GM12878 (cell line): ENCODE data around the gene DOCK2. TPM values are rescaled to one million over a fixed set of nuclear protein-coding genes. Genes with fewer than 3 reads are reported as not detected.

ENCODE experiments used
- ATAC-seq: fragments of 200-7000 bp; cut with Tn5 transposase; 3 replicates; pipeline ENCODE4 v1.9.1; 2020; ENCODE audit warnings: mild to moderate bottlenecking, moderate library complexity
- BruUV-seq: library from RNA; stranded (reverse); fragments of 400-500 nt; replicated peaks from 2 replicates; lab custom pipeline; 2021; lab: Mats Ljungman, UMichigan
- CTCF ChIA-PET: fragments of 300-600 bp; sonication (Branson Sonifier 250); formaldehyde crosslinking; extraction: SDS; loops from one replicate; lab custom pipeline; 2021; ENCODE audit warnings: inconsistent platforms; lab: Yijun Ruan, JAX
- POLR2A ChIA-PET: fragments of 350-600 bp; formaldehyde crosslinking; extraction: SDS; loops from one replicate; lab custom pipeline; 2021; ENCODE audit warnings: inconsistent platforms; lab: Charles Lee
- RAD21 ChIA-PET: fragments of 300-600 bp; sonication (Branson Sonifier 250); formaldehyde crosslinking; loops from one replicate; lab custom pipeline; 2023; ENCODE audit warnings: antibody characterized with exemption; ENCODE audit not compliant: unreplicated experiment; lab: Charles Lee
- SMC1A ChIA-PET: fragments of 300-600 bp; sonication (Branson Sonifier 250); formaldehyde crosslinking; loops from one replicate; lab custom pipeline; 2023; ENCODE audit not compliant: unreplicated experiment, uncharacterized antibody; lab: Charles Lee
- DNase-seq: peaks from one replicate; pipeline ENCODE4 v3.0.0-alpha.2; 2011; ENCODE audit warnings: low read depth, low spot score
- FAIRE-seq: peaks from 3 replicates; lab custom pipeline; 2011; peaks lifted over from hg19 to GRCh38; lab: Jason Lieb, UNC
- H2AFZ ChIP-seq: 2 replicates; pipeline ENCODE4 v1.6.0; 2011; ENCODE audit warnings: low read depth, low read length, control low read depth; ENCODE audit not compliant: control insufficient read depth
- H3K27ac ChIP-seq: 2 replicates; pipeline ENCODE4 v1.5.1; 2011; ENCODE audit warnings: control low read depth; ENCODE audit not compliant: control insufficient read depth, insufficient read depth
- H3K27me3 ChIP-seq, 2 experiments: replicated peaks in 1 of 2; 2 replicates each; pipeline versions ENCODE4 v1.6.0 to v1.6.1; 2011; ENCODE audit warnings: low read length in 1 of 2; ENCODE audit not compliant: control insufficient read depth in 2 of 2, insufficient read depth in 2 of 2
- H3K36me3 ChIP-seq, 2 experiments: 2 replicates each; pipeline ENCODE4 v1.5.1; 2011; ENCODE audit warnings: low read length in 1 of 2; ENCODE audit not compliant: control insufficient read depth in 2 of 2, insufficient read depth in 2 of 2
- H3K4me1 ChIP-seq: 2 replicates; pipeline ENCODE4 v1.6.1; 2011; ENCODE audit warnings: mild to moderate bottlenecking, low read length, moderate library complexity, mixed read lengths; ENCODE audit not compliant: control insufficient read depth, insufficient read depth
- H3K4me2 ChIP-seq: 2 replicates; pipeline ENCODE4 v1.6.0; 2011; ENCODE audit warnings: control low read depth; ENCODE audit not compliant: control insufficient read depth, insufficient read depth
- H3K4me3 ChIP-seq: fragments of 200-600 bp; sonication (generic); 2 replicates; pipeline ENCODE4 v1.5.1; 2016
- H3K79me2 ChIP-seq: 2 replicates; pipeline ENCODE4 v1.6.0; 2011; ENCODE audit warnings: low read length; ENCODE audit not compliant: control insufficient read depth, insufficient read depth
- H3K9ac ChIP-seq: 2 replicates; pipeline ENCODE4 v1.8.0; 2011; ENCODE audit warnings: low read length, control low read depth, mixed read lengths; ENCODE audit not compliant: control insufficient read depth, insufficient read depth
- H3K9me3 ChIP-seq: replicated peaks from 3 replicates; pipeline ENCODE4 v1.5.1; 2011; ENCODE audit warnings: mild to moderate bottlenecking, low read length; ENCODE audit not compliant: control insufficient read depth, insufficient read depth
- H4K20me1 ChIP-seq: 2 replicates; pipeline ENCODE4 v1.6.0; 2011; ENCODE audit not compliant: control insufficient read depth, insufficient read depth
- BRCA1 ChIP-seq: IDR thresholded peaks from 2 replicates; pipeline ENCODE4 v1.6.1; 2011; ENCODE audit warnings: low read depth, low read length, improper control_type of control experiment
- CHD4 ChIP-seq: fragments of 200-600 bp; sonication (generic); IDR thresholded peaks from 2 replicates; pipeline ENCODE4 v1.6.1; 2016; ENCODE audit warnings: mild to moderate bottlenecking
- CREM ChIP-seq: IDR thresholded peaks from 2 replicates; pipeline ENCODE4 v1.6.1; 2014; ENCODE audit warnings: antibody characterized with exemption, low read depth
- E2F4 ChIP-seq: IDR thresholded peaks from 2 replicates; pipeline ENCODE4 v1.6.1; 2012; ENCODE audit warnings: low read depth, low read length, improper control_type of control experiment
- JUNB ChIP-seq: IDR thresholded peaks from 2 replicates; pipeline ENCODE4 v1.6.1; 2016; ENCODE audit warnings: antibody characterized with exemption, mild to moderate bottlenecking
- NRF1 ChIP-seq: conservative IDR thresholded peaks from 2 replicates; pipeline ENCODE4 v1.6.1; 2011; ENCODE audit warnings: mild to moderate bottlenecking, low read depth, low read length, improper control_type of control experiment
- RB1 ChIP-seq: fragments of 450-650 bp; formaldehyde crosslinking; IDR thresholded peaks from 2 replicates; pipeline ENCODE4 v1.6.1; 2017; ENCODE audit warnings: mild to moderate bottlenecking, borderline replicate concordance
- whole genome bisulfite sequencing: methylation state at CpG from one replicate; pipeline ENCODE4 v1.1.6; 2016; ENCODE audit warnings: low lambda C conversion rate; ENCODE audit not compliant: insufficient replicate concordance, insufficient coverage; ENCODE audit errors: missing lambda C conversion rate; 5-methylcytosine and 5-hydroxymethylcytosine counted together
- in situ Hi-C: fragments of 300-500 bp; cut with MboI; formaldehyde crosslinking; loops from 9 replicates; pipeline ENCODE4 v1.14.3; 2018; ENCODE audit warnings: mixed read lengths
- intact Hi-C: fragments of 100-400 bp; cut with micrococcal nuclease; formaldehyde crosslinking; loops from one replicate; pipeline ENCODE4 v1.14.2; 2022; ENCODE audit not compliant: unreplicated experiment
- polyA plus RNA-seq, 11 experiments: library from polyadenylated mRNA; depleted of rRNA in 4 of 11; unstranded in 6 of 11; stranded (reverse) in 5 of 11; fragments of >200 nt; fragmentation: Nextera tagmentation in 4 of 11; fragmentation: Illumina TruSeq in 1 of 11; extraction: Ambion mirVana in 4 of 11; extraction: Trizol in 1 of 11; gene quantifications; 1 replicate in 1 of 11; 2 replicates in 10 of 11; pipeline versions ENCODE4 v1.2.1 to v1.2.3, GENCODE V29; 2011 to 2016; ENCODE audit warnings: inconsistent platforms in 2 of 11, missing spikeins in 2 of 11, low read depth in 1 of 11
- total RNA-seq, 4 experiments: library from RNA; depleted of rRNA in 3 of 4; stranded (reverse); fragments of >200 nt in 3 of 4; fragmentation: Illumina TruSeq in 1 of 4; extraction: Trizol in 1 of 4; gene quantifications; 2 replicates each; pipeline versions ENCODE4 v1.2.1 to v1.2.3, GENCODE V29; 2013 to 2021

The DOCK2 gene
- total and polyA plus RNA-seq, 10 of the 15 experiments (the other 5 are each of a cell fraction or from before 2014, with no cell fraction given): 34.2 to 192 (median 118) TPM

- ChIA-PET CTCF (no interaction called here), RAD21 (no interaction called here), POLR2A (interaction anchor here (0.7 kb wide), 1 partner anchor 19 kb away, joined by 3 read pairs; no protein-coding TSS in a partner anchor), SMC1A (interaction anchor here (1.4 to 1.6 kb wide), 2 partner anchors 20 to 138 kb away, joined by 3 to 5 read pairs; no protein-coding TSS in a partner anchor)
- no peak for FAIRE-seq
- TF ChIP-seq BRCA1 (no peak), RB1 (no peak), CREM (no peak), CHD4 (no peak), E2F4 (no peak), JUNB (no peak), NRF1 (no peak)
- 94% methylated on average over 4 of the region's 4 CpGs for WGBS
- no peak for DNase-seq
- Histone ChIP-seq H3K9ac (no peak overlapping the region), H3K4me3 (no peak overlapping the region), H2AFZ (no peak overlapping the region), H4K20me1 (no peaks in the 10 kb centered on the region), H3K4me2 (no peak overlapping the region), H3K4me1 (no peaks in the 10 kb centered on the region), H3K36me3 (peaks cover 0 to 11% of the 10 kb centered on the region in 2 experiments), H3K9me3 (no peaks in the 10 kb centered on the region), H3K79me2 (no peaks in the 10 kb centered on the region), H3K27me3 (no peaks in the 10 kb centered on the region), H3K27ac (no peak overlapping the region)
- ATAC-seq: no peak
- no TSS peak for BruUV-seq
- in situ Hi-C loops: no loop called here
- intact Hi-C loops: no loop called here
These were observed 306.0 kb downstream of the DOCK2 start for GRCh38 chr5:169943026-169943425.
